ENCODE measurements around the gene TMEM109.
A peak's percentile ranks its signal among the peaks of the same experiment; 100 is the strongest.

The TMEM109 gene

GRCh38 chr11:60913793-60914632, at the start of gene TMEM109:
Gene TMEM109 (plus strand): TSS chr11:60914158. CDS start chr11:60919694, 5,536 bp downstream.
- peak; percentile 94 for DNase-seq

GRCh38 chr11:60864856-60865513, 49.0 kb upstream of the TMEM109 start:
- DNase-seq = no peak

GRCh38 chr11:60866911-60867870, 46.8 kb upstream of the TMEM109 start, which contains the start of gene ZP1:
Gene ZP1 (plus strand): TSS chr11:60867542. CDS start chr11:60867562, 20 bp downstream.
- no peak for DNase-seq

GRCh38 chr11:60867871-60868681, 45.9 kb upstream of the TMEM109 start:
- no peak for DNase-seq

GRCh38 chr11:60868682-60869450, 45.1 kb upstream of the TMEM109 start:
- no peak for DNase-seq

- no peak for DNase-seq
These were observed 44.5 kb upstream of the TMEM109 start for GRCh38 chr11:60869451-60869825.

- no peak for DNase-seq
These were observed 43.7 kb upstream of the TMEM109 start for GRCh38 chr11:60870276-60870675.

GRCh38 chr11:60870733-60871377, 43.1 kb upstream of the TMEM109 start:
- no peak for DNase-seq

- no peak for DNase-seq
These were observed 42.4 kb upstream of the TMEM109 start for GRCh38 chr11:60871378-60872061.

- no peak for DNase-seq
These were observed 41.6 kb upstream of the TMEM109 start for GRCh38 chr11:60872124-60872960.

GRCh38 chr11:60872961-60873524, 40.9 kb upstream of the TMEM109 start:
- DNase-seq = no peak

GRCh38 chr11:60873533-60873932, 40.4 kb upstream of the TMEM109 start:
- no peak for DNase-seq

- no peak for DNase-seq
These were observed 39.3 kb upstream of the TMEM109 start for GRCh38 chr11:60874421-60875365.

- DNase-seq = no peak
These were observed 38.4 kb upstream of the TMEM109 start for GRCh38 chr11:60875366-60876167.

GRCh38 chr11:60876168-60876485, 37.8 kb upstream of the TMEM109 start:
- no peak for DNase-seq

GRCh38 chr11:60878245-60879101, 35.5 kb upstream of the TMEM109 start:
- DNase-seq = no peak
